ENCODE data around the gene BHLHE41.

GRCh38 chr12:26158078-26158764, 33.4 kb upstream of the BHLHE41 start:
- TF ChIP-seq, protein P1, sequence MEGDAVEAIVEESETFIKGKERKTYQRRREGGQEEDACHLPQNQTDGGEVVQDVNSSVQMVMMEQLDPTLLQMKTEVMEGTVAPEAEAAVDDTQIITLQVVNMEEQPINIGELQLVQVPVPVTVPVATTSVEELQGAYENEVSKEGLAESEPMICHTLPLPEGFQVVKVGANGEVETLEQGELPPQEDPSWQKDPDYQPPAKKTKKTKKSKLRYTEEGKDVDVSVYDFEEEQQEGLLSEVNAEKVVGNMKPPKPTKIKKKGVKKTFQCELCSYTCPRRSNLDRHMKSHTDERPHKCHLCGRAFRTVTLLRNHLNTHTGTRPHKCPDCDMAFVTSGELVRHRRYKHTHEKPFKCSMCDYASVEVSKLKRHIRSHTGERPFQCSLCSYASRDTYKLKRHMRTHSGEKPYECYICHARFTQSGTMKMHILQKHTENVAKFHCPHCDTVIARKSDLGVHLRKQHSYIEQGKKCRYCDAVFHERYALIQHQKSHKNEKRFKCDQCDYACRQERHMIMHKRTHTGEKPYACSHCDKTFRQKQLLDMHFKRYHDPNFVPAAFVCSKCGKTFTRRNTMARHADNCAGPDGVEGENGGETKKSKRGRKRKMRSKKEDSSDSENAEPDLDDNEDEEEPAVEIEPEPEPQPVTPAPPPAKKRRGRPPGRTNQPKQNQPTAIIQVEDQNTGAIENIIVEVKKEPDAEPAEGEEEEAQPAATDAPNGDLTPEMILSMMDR (conservative IDR thresholded peaks at IDR 0.05; ENCODE audit: low read depth, low read length): no peak
- TF ChIP-seq, protein P2, sequence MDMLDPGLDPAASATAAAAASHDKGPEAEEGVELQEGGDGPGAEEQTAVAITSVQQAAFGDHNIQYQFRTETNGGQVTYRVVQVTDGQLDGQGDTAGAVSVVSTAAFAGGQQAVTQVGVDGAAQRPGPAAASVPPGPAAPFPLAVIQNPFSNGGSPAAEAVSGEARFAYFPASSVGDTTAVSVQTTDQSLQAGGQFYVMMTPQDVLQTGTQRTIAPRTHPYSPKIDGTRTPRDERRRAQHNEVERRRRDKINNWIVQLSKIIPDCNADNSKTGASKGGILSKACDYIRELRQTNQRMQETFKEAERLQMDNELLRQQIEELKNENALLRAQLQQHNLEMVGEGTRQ (IDR thresholded peaks at IDR 0.05; ENCODE audit: low read depth, low read length): no peak
